WI38 (cell line): ENCODE results near the gene KCNJ4.

Experiments
- H3K4me3 ChIP-seq: 2 replicates; pipeline ENCODE4 v1.5.1; 2011; ENCODE audit warnings: low read depth, mild to moderate bottlenecking, control low read depth, low read length
- CTCF ChIP-seq: IDR thresholded peaks from 2 replicates; pipeline ENCODE4 v1.5.1; 2012; ENCODE audit warnings: low read depth, mild to moderate bottlenecking, control low read depth, low read length

Gene KCNJ4

GRCh38 chr22:38435965-38436364 lies 19.0 kb downstream of the KCNJ4 start:
- TF ChIP-seq CTCF: no peak
- no peak overlapping the region for H3K4me3 ChIP-seq

DNA sequence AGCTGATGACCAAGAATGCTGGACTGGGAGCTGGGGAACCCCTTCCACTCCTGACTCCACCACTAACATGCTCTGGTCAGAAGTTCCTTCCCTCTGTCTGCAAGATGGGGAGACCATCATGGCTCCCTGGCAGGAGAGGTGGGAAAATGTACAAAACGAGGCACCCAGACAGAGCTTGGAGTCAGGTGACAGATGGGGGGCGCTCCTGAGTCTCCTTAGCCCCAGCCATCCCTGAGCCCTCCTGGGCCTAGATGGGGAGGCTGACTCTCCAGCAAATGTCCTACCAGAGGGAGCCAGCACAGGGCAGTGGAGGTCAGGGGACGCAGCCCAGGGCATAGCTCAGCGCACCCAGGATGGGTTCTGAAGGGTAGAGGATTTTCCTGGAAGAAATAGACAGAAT lies 20.0 kb downstream of the KCNJ4 start:
- no peak overlapping the region for H3K4me3 ChIP-seq
- TF ChIP-seq CTCF: no peak

DNA sequence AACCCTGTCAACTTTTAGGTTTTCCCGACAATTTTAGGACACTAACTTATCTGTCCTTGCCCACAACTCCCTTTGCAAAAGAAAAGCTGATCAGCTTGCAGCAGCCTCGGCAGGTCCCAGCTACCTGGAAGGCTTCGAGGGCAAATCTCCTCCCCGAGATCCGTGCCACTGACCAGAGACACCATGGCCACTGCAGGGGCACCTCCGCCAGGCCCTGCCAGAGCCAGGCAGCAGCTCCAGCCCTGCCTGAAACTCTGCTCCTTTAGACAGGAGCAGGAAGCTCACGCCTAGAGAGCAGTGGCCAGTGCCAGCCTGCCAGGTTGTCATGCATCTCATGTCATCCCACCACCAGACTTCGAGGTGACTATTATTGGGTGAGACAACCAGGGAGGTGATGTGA lies 21.1 kb downstream of the KCNJ4 start:
- TF ChIP-seq CTCF: no peak

GRCh38 chr22:38432264-38432663 lies 22.7 kb downstream of the KCNJ4 start:
- no peak for TF ChIP-seq CTCF
- no peak overlapping the region for H3K4me3 ChIP-seq

More for the DNA sequence above, 21.1 kb downstream of the KCNJ4 start:
- H3K4me3 ChIP-seq: no peak overlapping the region

- TF ChIP-seq CTCF: no peak
Measured at GRCh38 chr22:38431266-38432010, 23.6 kb downstream of the KCNJ4 start.

GRCh38 chr22:38429499-38430068 lies 25.4 kb downstream of the KCNJ4 start:
- no peak for TF ChIP-seq CTCF
- no peak overlapping the region for H3K4me3 ChIP-seq

More at GRCh38 chr22:38431266-38432010, 23.6 kb downstream of the KCNJ4 start:
- no peak overlapping the region for H3K4me3 ChIP-seq

DNA sequence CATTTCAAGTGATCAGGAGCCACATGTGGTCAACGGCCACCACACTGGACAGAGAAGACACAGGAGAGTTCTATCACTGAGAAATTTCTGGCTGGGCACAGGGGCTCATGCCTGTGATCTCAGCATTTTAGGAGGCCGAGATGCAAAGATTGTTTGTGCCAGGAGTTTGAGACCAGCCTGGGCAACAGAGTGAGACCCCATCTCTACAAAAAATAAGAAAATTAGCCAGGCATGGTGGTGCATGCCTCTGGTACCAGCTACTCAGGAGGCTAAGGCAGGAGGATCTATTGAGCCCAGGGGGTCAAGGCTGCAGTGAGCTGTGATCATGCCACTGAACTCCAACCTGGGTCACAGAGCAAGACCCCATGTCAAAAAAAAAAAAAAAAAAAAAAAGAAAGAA lies 26.3 kb downstream of the KCNJ4 start:
- no peak for TF ChIP-seq CTCF
- H3K4me3 ChIP-seq: no peak overlapping the region
